Thoracic aorta (tissue), 2 donors: ENCODE data around the gene DIS3L2. TPM values are rescaled to one million over a fixed set of nuclear protein-coding genes. Genes with fewer than 3 reads are reported as not detected.

Source experiments
- ATAC-seq: fragments of 150-250 bp; one replicate; pipeline ENCODE4 v1.8.0; 2017; ENCODE audit warnings: low read depth; ENCODE audit not compliant: insufficient number of reproducible peaks, low FRiP score
- DNase-seq: peaks from one replicate; pipeline ENCODE4 v3.0.0-alpha.2; 2020; ENCODE audit warnings: low spot score
- H3K27ac ChIP-seq, 2 donors: fragments of 200-600 bp; sonication (generic); 1 replicate in 1 of 2; 2 replicates in 1 of 2; pipeline ENCODE4 v1.5.1; 2016; ENCODE audit warnings: mild to moderate bottlenecking in 2 of 2, moderate library complexity in 2 of 2
- H3K27me3 ChIP-seq: fragments of 200-600 bp; sonication (generic); replicated peaks from 2 replicates; pipeline ENCODE4 v1.6.0; 2016; ENCODE audit warnings: mild to moderate bottlenecking; ENCODE audit not compliant: insufficient read depth
- H3K36me3 ChIP-seq: fragments of 200-600 bp; sonication (generic); one replicate; pipeline ENCODE4 v1.5.1; 2016
- H3K4me1 ChIP-seq, 2 donors: fragments of 200-600 bp; sonication (generic); 1 replicate in 1 of 2; 2 replicates in 1 of 2; pipeline versions ENCODE4 v1.5.1 to v1.6.0; 2016; ENCODE audit warnings: low read depth in 2 of 2, mild to moderate bottlenecking in 1 of 2; ENCODE audit not compliant: control insufficient read depth in 1 of 2
- H3K4me3 ChIP-seq: fragments of 200-600 bp; sonication (generic); 2 replicates; pipeline ENCODE4 v1.5.1; 2016; ENCODE audit warnings: mild to moderate bottlenecking
- H3K9me3 ChIP-seq: fragments of 200-600 bp; sonication (generic); 2 replicates; pipeline ENCODE4 v1.5.1; 2016
- CTCF ChIP-seq: fragments of 200-600 bp; sonication (generic); IDR thresholded peaks from one replicate; pipeline ENCODE4 v1.5.1; 2019; ENCODE audit warnings: antibody characterized with exemption
- total RNA-seq, 2 donors: library from RNA; depleted of rRNA; stranded (reverse); fragments of >200 nt; gene quantifications; one replicate each; pipeline versions ENCODE4 v1.1.0 to v1.2.3, GENCODE V29; 2016

The DIS3L2 gene
- total RNA-seq, 2 donors from 2014 or later, result 26.4 to 32.5 TPM

- no peaks in the 10 kb centered on the region for H3K27me3 ChIP-seq
- no peak overlapping the region for H3K4me3 ChIP-seq
- TF ChIP-seq CTCF, result no peak
- ATAC-seq (no peak), DNase-seq (no peak)
- H3K9me3 ChIP-seq, result no peaks in the 10 kb centered on the region
- H3K4me1 ChIP-seq, result peaks cover 0 to 5% of the 10 kb centered on the region in 2 donors
- no peak overlapping the region for H3K27ac ChIP-seq
- H3K36me3 ChIP-seq, result no peaks in the 10 kb centered on the region
Observed at GRCh38 chr2:232255033-232255432, 293.5 kb downstream of the DIS3L2 start.

- no peak for TF ChIP-seq CTCF
- no peak overlapping the region for H3K27ac ChIP-seq
- H3K9me3 ChIP-seq, result no peaks in the 10 kb centered on the region
- ATAC-seq (no peak), DNase-seq (no peak)
- no peak overlapping the region for H3K4me3 ChIP-seq
- peaks cover 6% of the 10 kb centered on the region for H3K36me3 ChIP-seq
- peaks cover 0 to 5% of the 10 kb centered on the region in 2 donors for H3K4me1 ChIP-seq
- H3K27me3 ChIP-seq, result no peaks in the 10 kb centered on the region
Observed at GRCh38 chr2:232260075-232260474, 298.6 kb downstream of the DIS3L2 start.

- no peak overlapping the region for H3K4me3 ChIP-seq
- H3K27me3 ChIP-seq, result no peaks in the 10 kb centered on the region
- no peak for TF ChIP-seq CTCF
- peaks cover 0 to 5% of the 10 kb centered on the region in 2 donors for H3K4me1 ChIP-seq
- H3K9me3 ChIP-seq, result no peaks in the 10 kb centered on the region
- DNase-seq, result no peak
- peaks cover 10% of the 10 kb centered on the region for H3K36me3 ChIP-seq
- no peak for ATAC-seq
- no peak overlapping the region for H3K27ac ChIP-seq
Observed at GRCh38 chr2:232261776-232262175, 300.3 kb downstream of the DIS3L2 start.

- Histone ChIP-seq H3K9me3 (no peaks in the 10 kb centered on the region), H3K4me1 (peaks cover 0 to 5% of the 10 kb centered on the region in 2 donors), H3K36me3 (peaks cover 10% of the 10 kb centered on the region), H3K4me3 (no peak overlapping the region), H3K27me3 (no peaks in the 10 kb centered on the region), H3K27ac (no peak overlapping the region)
- DNase-seq (no peak), ATAC-seq (no peak)
- TF ChIP-seq CTCF, result no peak
Observed at GRCh38 chr2:232263295-232263694, 301.8 kb downstream of the DIS3L2 start.

- H3K4me1 ChIP-seq, result peaks cover 0 to 5% of the 10 kb centered on the region in 2 donors
- DNase-seq (no peak), ATAC-seq (no peak)
- TF ChIP-seq CTCF, result no peak
- H3K4me3 ChIP-seq, result no peak overlapping the region
- no peaks in the 10 kb centered on the region for H3K27me3 ChIP-seq
- H3K27ac ChIP-seq, result no peak overlapping the region
- H3K36me3 ChIP-seq, result peaks cover 10% of the 10 kb centered on the region
- no peaks in the 10 kb centered on the region for H3K9me3 ChIP-seq
Observed at GRCh38 chr2:232264081-232264480, 302.6 kb downstream of the DIS3L2 start.
